ENCODE data around the gene KCNIP4.
"Not testable (repeated sequence)": the region's sequence is repeated elsewhere in the genome, so short reads cannot be mapped to it uniquely, and the experiment has no call there.

The KCNIP4 gene

GRCh38 chr4:20746000-20746399, 1202.6 kb downstream of the KCNIP4 start:
- DNase-seq (ENCODE audit: low read depth): not testable (repeated sequence)

GRCh38 chr4:20735931-20736330, 1212.6 kb downstream of the KCNIP4 start:
- DNase-seq (ENCODE audit: low read depth): no peak

GRCh38 chr4:20724915-20725314, 1223.7 kb downstream of the KCNIP4 start:
- no peak for DNase-seq (ENCODE audit: low read depth)

DNA sequence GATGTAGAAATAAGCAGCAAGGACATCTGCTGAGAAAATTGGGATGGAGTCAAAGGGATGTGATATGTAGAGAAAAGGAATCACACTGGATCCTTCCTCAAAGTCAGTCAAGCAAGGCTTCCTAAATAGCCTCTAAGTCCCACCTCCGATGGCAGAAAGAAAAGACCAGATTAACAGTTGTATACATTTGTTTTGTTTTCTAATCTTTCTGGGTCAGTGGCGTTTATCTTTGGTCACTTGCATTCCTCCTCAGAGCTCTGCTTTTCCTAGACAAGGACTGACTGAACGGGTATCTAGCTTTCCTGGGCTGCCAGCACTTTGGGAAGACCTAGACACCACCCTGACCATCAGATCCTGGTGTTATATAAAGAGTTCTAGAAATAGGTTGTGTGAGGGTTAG, 1225.1 kb downstream of the KCNIP4 start:
- DNase-seq (ENCODE audit: low read depth): no peak

DNA sequence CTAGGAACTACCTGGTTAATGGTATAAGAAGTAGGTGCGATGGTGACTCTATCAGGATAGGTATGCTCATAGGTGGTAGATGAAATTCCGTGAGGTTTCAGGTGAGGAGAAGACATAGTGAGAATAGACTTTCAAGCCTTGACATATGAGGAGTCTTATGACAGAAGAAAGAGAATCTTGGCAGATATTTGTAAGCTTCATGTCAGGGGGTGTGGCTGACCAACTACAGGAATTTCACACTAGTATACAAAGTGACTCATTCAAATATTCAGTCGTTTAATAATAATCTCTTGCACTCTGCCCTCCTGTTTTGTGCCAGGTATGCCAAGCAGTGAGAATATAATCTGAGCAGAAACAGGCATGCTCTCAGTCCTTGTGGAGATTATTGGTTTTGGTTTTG, 1225.6 kb downstream of the KCNIP4 start:
- no peak for DNase-seq (ENCODE audit: low read depth)

DNA sequence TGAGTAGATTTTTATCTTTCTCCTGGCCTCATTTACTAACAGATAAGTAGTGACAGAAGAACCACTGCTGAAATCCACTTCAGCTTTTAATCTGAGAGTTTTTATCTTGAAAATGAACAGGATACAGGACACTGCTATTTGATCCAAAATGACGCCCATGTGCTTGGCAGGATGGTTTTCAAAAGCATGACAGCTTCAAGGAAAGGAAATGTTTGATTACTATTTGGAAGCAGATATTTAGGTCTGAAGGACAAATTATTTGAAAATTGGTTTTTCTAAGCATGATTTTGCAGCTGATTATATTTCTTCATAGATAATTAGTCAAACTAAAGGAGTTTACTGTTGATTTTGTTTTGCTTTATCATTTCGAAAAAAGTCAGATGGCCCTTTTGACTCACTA, 1237.2 kb downstream of the KCNIP4 start:
- DNase-seq (ENCODE audit: low read depth): no peak

- DNase-seq (ENCODE audit: low read depth): peak; percentile 93
These were observed 1248.4 kb downstream of the KCNIP4 start, which contains the start of gene PACRGL for GRCh38 chr4:20700007-20700761. Gene PACRGL, plus strand, starts transcription at chr4:20700458. Its CDS starts 4,024 bp downstream, at chr4:20704482.

DNA sequence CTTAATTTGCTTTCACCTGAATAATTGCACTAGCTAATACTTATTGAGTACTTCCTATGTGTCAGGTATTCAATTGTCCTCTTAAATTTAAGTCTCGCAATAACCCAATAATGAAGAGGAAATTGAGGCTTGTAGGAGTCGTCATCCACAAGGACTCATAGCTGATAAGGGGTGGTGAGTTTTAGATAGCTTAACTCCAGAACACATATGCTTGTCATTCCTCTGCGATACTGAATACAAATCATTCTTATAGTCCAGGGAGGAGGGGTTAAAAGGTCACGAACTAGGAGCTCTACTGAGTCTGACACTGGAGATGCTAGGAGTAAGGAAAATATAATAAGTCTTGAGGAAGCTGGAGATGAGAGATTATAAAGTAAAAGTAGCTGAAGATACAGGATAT, 1249.8 kb downstream of the KCNIP4 start:
- DNase-seq (ENCODE audit: low read depth): no peak

GRCh38 chr4:20698382-20698781, 1250.2 kb downstream of the KCNIP4 start:
- DNase-seq (ENCODE audit: low read depth): no peak

- no peak for DNase-seq (ENCODE audit: low read depth)
These were observed 1251.8 kb downstream of the KCNIP4 start for GRCh38 chr4:20696815-20697214.

- DNase-seq (ENCODE audit: low read depth): peak; percentile 72
These were observed 1260.7 kb downstream of the KCNIP4 start for GRCh38 chr4:20687864-20688263.

GRCh38 chr4:20684852-20685763, 1263.5 kb downstream of the KCNIP4 start:
- no peak for DNase-seq (ENCODE audit: low read depth)

GRCh38 chr4:20683766-20684165, 1264.8 kb downstream of the KCNIP4 start:
- DNase-seq (ENCODE audit: low read depth): no peak

- no peak for DNase-seq (ENCODE audit: low read depth)
These were observed 1265.7 kb downstream of the KCNIP4 start for GRCh38 chr4:20682853-20683252.

DNA sequence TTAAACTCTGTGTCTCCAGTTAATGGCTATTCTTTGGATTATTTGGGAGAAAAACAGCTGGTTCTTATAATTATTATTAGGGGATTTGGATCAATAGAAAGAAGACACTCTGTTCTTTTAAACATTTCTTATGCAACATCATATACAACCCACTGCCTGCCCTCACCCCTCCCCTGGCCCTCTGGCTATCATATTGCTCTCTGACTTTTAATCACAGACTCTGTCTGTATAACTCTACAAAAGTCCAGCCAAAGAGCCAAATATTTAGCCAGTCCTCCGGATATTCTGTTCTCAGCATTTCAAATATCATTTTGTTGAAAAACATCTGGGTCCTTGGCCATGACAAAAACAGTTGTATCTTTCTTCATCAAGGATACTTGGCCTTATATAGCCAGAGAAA, 1267.3 kb downstream of the KCNIP4 start:
- no peak for DNase-seq (ENCODE audit: low read depth)

DNA sequence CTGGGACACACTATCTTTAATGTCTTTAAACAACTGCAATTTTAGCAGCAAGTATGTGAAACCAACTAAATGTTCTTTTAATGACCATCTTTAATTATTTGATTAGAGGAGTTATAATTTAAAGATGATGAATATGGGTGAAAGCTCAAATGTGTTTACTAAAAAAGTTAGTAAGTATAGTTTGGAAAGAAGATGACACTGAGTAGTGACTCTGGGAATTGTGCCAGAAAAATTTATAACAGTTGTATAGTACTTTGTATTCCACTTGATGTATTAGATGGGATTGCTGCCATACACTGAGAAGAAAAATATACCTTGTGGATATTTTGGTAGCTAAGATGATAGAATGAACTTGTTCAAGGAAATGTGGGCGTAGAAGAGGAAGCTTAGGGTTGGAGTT, 1267.8 kb downstream of the KCNIP4 start:
- no peak for DNase-seq (ENCODE audit: low read depth)

GRCh38 chr4:20679951-20680350, 1268.6 kb downstream of the KCNIP4 start:
- DNase-seq (ENCODE audit: low read depth): no peak
